Right cardiac atrium (tissue), 5 donors: ENCODE data around the gene C1QTNF12. TPM values are rescaled to one million over a fixed set of nuclear protein-coding genes. Genes with fewer than 3 reads are reported as not detected.
A peak's percentile ranks its signal among the peaks of the same experiment; 100 is the strongest.

Experiments
- ATAC-seq, 2 donors: fragments of 200-7000 bp; cut with Tn5 transposase; one replicate each; pipeline versions ENCODE4 v1.8.0 to v1.9.1; 2020; ENCODE audit warnings: moderate library complexity in 2 of 2, mild to moderate bottlenecking in 1 of 2
- DNase-seq, 3 donors: peaks; one replicate each; pipeline ENCODE4 v3.0.0-alpha.2; 2020
- H3K27ac ChIP-seq: one replicate; pipeline ENCODE4 v1.5.1; 2013; ENCODE audit warnings: mild to moderate bottlenecking, low read length, control low read depth, moderate library complexity
- H3K27me3 ChIP-seq: one replicate; pipeline ENCODE4 v1.6.1; 2013; ENCODE audit not compliant: control insufficient read depth, insufficient read depth
- H3K4me1 ChIP-seq: one replicate; pipeline ENCODE4 v1.6.1; 2013; ENCODE audit warnings: low read length; ENCODE audit not compliant: control insufficient read depth, insufficient read depth
- H3K4me3 ChIP-seq: one replicate; pipeline ENCODE4 v1.5.1; 2013; ENCODE audit warnings: low read length, control low read depth
- H3K9me3 ChIP-seq: one replicate; pipeline ENCODE4 v1.6.1; 2013; ENCODE audit warnings: low read length; ENCODE audit not compliant: control insufficient read depth
- WGBS: extraction: QIAGEN DNeasy Blood & Tissue Kit; methylation state at CpG from one replicate; pipeline ENCODE4 v1.1.7; 2013; 5-methylcytosine and 5-hydroxymethylcytosine counted together
- intact Hi-C, 4 donors: fragments of 100-400 bp; cut with DNase I; formaldehyde crosslinking; loops; one replicate each; pipeline versions ENCODE4 v1.11.0 to v1.14.0; 2022 to 2023
- polyA plus RNA-seq: library from polyadenylated mRNA; stranded (reverse); fragments of 200-250 nt; gene quantifications from one replicate; pipeline ENCODE4 v1.2.3, GENCODE V29; 2013
- total RNA-seq, 4 donors: library from RNA; stranded (reverse); fragmentation: NEBNext Ultra II Directional; extraction: Animal tissue kit (Norgen Biotek cat#: 25700); gene quantifications; one replicate each; pipeline ENCODE4 v1.2.1, GENCODE V29; 2021
- donor health status: healthy with polysubstance abuse.
- donor health status: DM: no; HTN: yes; CAD: no.
- donor health status: DM: no; HTN: no; CAD: no.
- donor health status: DM: no; HTN: yes; CAD: no; lungs with severe emphysema.
- donor health status: DM: yes; HTN: yes; CAD: no.

The C1QTNF12 gene
- total and polyA plus RNA-seq, 5 donors = 0.36 to 2.4 (median 1.0) TPM; not detected in 1

DNA sequence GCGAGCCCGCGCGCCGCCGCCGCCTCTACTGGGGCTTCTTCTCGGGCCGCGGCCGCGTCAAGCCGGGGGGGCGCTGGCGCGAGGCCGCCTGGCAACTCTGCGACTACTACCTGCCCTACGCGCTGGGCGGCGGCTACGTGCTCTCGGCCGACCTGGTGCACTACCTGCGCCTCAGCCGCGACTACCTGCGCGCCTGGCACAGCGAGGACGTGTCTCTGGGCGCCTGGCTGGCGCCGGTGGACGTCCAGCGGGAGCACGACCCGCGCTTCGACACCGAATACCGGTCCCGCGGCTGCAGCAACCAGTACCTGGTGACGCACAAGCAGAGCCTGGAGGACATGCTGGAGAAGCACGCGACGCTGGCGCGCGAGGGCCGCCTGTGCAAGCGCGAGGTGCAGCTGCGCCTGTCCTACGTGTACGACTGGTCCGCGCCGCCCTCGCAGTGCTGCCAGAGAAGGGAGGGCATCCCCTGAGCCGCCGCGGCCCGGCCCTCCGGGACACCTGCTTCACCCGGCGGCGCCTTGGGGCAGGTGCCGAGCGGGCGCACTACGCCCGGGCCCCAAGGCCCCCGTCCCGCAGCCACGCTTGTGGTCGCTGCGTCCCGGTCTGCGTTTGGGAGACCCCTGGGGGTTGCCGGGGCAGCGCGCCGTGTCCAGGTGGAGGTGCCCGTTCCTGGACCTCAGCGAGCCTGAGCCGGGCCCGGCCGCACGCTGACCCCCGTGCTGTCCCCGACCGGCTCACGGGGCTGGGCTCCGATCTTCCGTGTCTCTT lies 13.5 kb downstream of the C1QTNF12 start:
- Histone ChIP-seq H3K27me3 (no peaks in the 10 kb centered on the region), H3K27ac (no peak overlapping the region), H3K9me3 (no peaks in the 10 kb centered on the region), H3K4me3 (no peak overlapping the region), H3K4me1 (peaks cover 11% of the 10 kb centered on the region)
- WGBS = 79% methylated on average over 98 of the region's 98 CpGs
- ATAC-seq (no peak), DNase-seq (peak in 1 of 3 donors; percentile 70)
- intact Hi-C loops = loop anchor here in 1 of 4 donors (10.0 kb wide), 1 partner anchor 108 kb away; no protein-coding TSS in a partner anchor

- WGBS = 7% methylated on average over 100 of the region's 100 CpGs
- ATAC-seq = no peak
- H3K4me3 ChIP-seq = peak within 1 kb of the TSS; percentile 83
- H3K4me1 ChIP-seq = peaks cover 11% of the 10 kb centered on the region
- no peaks in the 10 kb centered on the region for H3K9me3 ChIP-seq
- DNase-seq = no peak
- peak within 1 kb of the TSS; percentile 65 for H3K27ac ChIP-seq
- H3K27me3 ChIP-seq = no peaks in the 10 kb centered on the region
- intact Hi-C loops = loop anchor here in 1 of 4 donors (10.0 kb wide), 1 partner anchor 108 kb away; no protein-coding TSS in a partner anchor
Observed at GRCh38 chr1:1232208-1232795, 14.2 kb downstream of the C1QTNF12 start, which contains the start of gene B3GALT6. Gene B3GALT6, plus strand, starts transcription at chr1:1232237. Its CDS starts 42 bp downstream, at chr1:1232279.

DNA sequence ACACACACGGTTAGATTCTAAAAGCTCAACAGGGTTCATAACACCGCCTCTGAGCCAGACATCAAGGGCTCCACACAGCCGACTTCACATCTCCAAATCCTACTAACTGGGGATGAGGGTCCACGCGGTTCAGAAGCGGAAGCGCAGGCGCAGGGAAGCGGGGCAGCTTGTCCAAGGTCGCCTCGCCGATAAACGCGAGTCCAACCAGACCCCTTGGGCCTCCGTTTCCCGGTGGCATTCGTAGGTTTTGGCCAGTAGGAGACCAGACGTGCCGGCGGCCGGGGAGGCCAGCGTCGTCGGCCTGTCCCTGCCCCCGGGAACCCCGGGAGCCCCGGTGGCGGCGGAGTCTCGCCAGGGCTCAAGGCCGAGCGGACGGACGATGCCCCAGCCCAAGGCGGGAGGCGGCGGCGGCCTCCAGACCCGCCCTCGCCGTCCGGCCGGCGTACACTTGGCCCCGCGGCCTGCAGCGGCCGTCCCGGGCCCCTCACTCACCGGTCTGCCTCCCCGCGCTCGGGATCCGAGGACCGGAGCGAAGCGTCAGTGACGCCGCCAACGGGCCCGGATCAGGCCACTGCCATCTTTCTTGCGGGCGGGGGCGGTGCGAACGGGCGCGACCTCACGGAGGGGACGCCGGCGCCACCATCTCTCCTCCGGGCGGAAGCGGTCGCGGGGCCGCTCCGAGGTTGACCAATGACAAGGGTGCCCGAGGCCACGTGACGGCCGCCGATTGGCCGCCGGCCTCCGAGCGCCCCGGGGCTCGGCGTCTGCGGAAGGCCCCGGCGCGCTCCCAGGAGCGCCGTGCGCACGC lies 14.9 kb downstream of the C1QTNF12 start, which contains the start of gene SDF4:
TSS of gene SDF4 (minus strand) at position 602 of the 808 bp plus-strand sequence. CDS start 3,229 bp downstream, outside the sequence.
- DNase-seq = peak; percentile 97 to 99 (median 99)
- no peaks in the 10 kb centered on the region for H3K27me3 ChIP-seq
- peak within 1 kb of the TSS; percentile 65 for H3K27ac ChIP-seq
- H3K4me1 ChIP-seq = peaks cover 11% of the 10 kb centered on the region
- intact Hi-C loops = loop anchor here in 1 of 4 donors (10.0 kb wide), 1 partner anchor 107 kb away; no protein-coding TSS in a partner anchor
- peak; percentile 96 to 97 for ATAC-seq
- WGBS = under 1% methylated on average over 99 of the region's 99 CpGs
- H3K9me3 ChIP-seq = no peaks in the 10 kb centered on the region
- peak within 1 kb of the TSS; percentile 83 for H3K4me3 ChIP-seq

- H3K4me3 ChIP-seq = peak overlapping the region; percentile 83
- 11% methylated on average over 24 of the region's 24 CpGs for whole genome bisulfite sequencing
- intact Hi-C loops = loop anchor here in 1 of 4 donors (10.0 kb wide), 1 partner anchor 106 kb away; no protein-coding TSS in a partner anchor
- H3K9me3 ChIP-seq = no peaks in the 10 kb centered on the region
- H3K27me3 ChIP-seq = no peaks in the 10 kb centered on the region
- ATAC-seq (no peak), DNase-seq (no peak)
- peak overlapping the region; percentile 65 for H3K27ac ChIP-seq
- H3K4me1 ChIP-seq = peaks cover 11% of the 10 kb centered on the region
Observed at GRCh38 chr1:1230656-1231399, 15.7 kb downstream of the C1QTNF12 start.

DNA sequence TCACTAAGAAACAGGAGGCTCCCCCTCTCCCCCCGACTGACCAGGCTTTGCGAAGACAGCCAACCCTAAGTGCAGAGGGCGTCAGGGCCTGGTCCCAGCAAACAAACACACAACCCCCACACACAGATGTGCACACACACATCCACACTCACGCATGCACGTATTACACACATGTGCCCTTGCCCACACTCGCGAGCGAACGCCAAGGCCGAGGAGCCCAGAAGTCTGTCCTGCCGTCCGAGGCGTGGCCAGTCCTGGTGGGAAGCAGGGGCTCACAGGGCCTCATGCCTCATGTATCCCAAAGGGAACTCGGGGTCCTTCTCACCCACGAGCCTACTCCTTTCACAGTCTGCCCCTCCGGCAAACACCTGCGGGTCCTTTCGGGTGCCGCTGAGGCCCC lies 16.8 kb downstream of the C1QTNF12 start:
- H3K4me1 ChIP-seq = peaks cover 11% of the 10 kb centered on the region
- intact Hi-C loops = loop anchor here in 1 of 4 donors (10.0 kb wide), 1 partner anchor 105 kb away; no protein-coding TSS in a partner anchor
- no peak overlapping the region for H3K4me3 ChIP-seq
- DNase-seq = no peak
- 78% methylated on average over 19 of the region's 19 CpGs for WGBS
- no peak overlapping the region for H3K27ac ChIP-seq
- no peaks in the 10 kb centered on the region for H3K9me3 ChIP-seq
- no peak for ATAC-seq
- no peaks in the 10 kb centered on the region for H3K27me3 ChIP-seq

DNA sequence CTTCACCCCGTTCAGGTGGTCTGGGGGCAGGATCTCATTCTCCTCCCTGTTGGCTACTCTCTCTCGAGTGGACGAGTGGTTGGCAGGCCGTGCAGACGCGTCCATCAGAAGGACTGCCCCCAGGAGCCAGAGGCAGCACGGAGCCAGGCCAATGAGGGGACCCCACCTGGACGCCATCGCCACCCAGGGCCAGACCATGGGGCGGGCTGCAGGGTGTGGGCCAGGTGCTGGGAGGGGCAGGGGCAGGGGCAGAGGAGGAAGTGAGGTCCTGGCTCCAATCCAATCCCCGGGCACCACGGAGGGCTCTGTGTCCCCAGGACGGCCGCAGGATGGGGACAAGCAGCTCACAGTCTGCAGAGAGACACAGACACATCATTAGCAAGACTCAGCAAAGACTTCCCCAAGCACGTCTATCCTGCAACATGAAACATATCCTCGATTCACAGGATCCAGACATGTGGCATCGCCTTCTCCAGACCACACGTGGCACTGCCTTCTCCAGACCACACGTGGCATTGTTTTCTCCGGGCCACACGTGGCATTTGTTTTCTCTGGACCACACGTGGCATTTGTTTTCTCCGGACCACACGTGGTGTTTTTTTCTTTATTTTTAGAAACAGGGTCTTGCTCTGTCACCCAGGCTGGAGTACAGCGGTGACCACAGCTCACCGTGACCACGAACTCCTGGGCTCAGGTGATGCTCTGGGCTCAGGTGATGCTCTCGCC lies 17.8 kb downstream of the C1QTNF12 start:
- H3K27ac ChIP-seq = no peak overlapping the region
- DNase-seq (no peak), ATAC-seq (no peak)
- H3K9me3 ChIP-seq = no peaks in the 10 kb centered on the region
- intact Hi-C loops = no loop called here
- peaks cover 11% of the 10 kb centered on the region for H3K4me1 ChIP-seq
- no peaks in the 10 kb centered on the region for H3K27me3 ChIP-seq
- H3K4me3 ChIP-seq = no peak overlapping the region
- 82% methylated on average over 28 of the region's 28 CpGs for WGBS

DNA sequence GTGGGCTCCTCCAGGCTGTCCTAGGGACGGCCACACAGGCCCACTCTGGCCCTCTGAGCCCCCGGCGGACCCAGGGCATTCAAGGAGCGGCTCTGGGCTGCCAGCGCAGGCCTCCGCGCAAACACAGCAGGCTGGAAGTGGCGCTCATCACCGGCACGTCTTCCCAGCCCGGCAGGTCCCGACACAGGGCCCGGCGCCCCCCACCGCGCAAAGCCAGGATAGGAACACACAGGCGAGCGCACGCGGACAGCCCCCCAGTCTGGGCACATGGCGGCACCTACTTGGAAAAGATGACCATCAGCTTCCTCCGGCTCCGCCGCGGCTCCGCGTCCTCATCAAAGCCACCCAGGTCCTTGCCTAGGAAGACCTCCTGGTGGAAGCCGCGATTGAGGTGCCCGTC lies 18.3 kb downstream of the C1QTNF12 start:
- no peaks in the 10 kb centered on the region for H3K27me3 ChIP-seq
- H3K27ac ChIP-seq = no peak overlapping the region
- DNase-seq = no peak
- intact Hi-C loops = no loop called here
- H3K4me3 ChIP-seq = no peak overlapping the region
- peaks cover 11% of the 10 kb centered on the region for H3K4me1 ChIP-seq
- ATAC-seq = no peak
- no peaks in the 10 kb centered on the region for H3K9me3 ChIP-seq
- 95% methylated on average over 30 of the region's 30 CpGs for WGBS

- no peak for ATAC-seq
- no peak for DNase-seq
- Histone ChIP-seq H3K27ac (no peak overlapping the region), H3K4me3 (no peak overlapping the region), H3K4me1 (peaks cover 6% of the 10 kb centered on the region), H3K9me3 (no peaks in the 10 kb centered on the region), H3K27me3 (no peaks in the 10 kb centered on the region)
- intact Hi-C loops = no loop called here
- 93% methylated on average over 22 of the region's 25 CpGs for WGBS
Observed at GRCh38 chr1:1227386-1227785, 19.1 kb downstream of the C1QTNF12 start.

DNA sequence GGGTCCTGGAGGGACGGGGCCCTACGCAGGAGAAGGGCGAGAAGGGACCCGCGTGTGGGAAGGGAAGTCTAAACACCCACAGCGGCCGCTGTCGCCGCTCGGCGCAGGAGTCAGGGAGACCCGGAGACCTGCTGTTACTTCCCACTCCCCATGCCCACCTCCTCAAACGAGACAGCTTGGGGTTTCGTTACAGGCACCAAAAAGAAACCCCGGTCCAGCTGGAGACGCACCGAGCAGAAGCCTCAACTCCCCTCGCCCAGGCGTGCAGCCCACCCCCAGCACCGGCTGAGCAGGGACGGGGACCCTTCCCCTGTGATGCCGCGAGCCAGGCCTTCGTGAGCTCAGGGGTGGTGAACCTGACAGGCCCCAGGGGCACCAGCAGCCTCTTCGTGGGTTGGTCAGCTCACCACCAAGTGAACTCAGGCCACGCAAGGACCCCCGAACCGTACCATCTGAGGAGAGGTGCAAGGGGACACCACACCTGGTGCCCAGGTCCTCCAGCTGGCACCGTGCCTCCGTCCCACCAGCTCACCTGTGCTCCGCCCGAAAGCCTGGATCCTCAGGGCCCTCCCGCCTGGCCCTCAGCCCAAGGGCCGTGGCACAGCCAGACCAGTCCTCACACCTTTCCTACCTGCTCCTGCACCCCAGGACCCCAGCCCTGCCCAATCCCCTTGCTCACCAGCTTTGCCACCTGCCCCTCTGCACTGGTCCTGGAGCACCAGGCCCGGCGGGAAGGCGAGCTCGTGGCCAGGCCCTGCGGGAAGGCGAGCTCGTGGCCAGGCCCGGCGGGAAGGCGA lies 19.8 kb downstream of the C1QTNF12 start:
- intact Hi-C loops = no loop called here
- 91% methylated on average over 42 of the region's 44 CpGs for WGBS
- no peaks in the 10 kb centered on the region for H3K9me3 ChIP-seq
- no peaks in the 10 kb centered on the region for H3K27me3 ChIP-seq
- H3K4me1 ChIP-seq = peaks cover 6% of the 10 kb centered on the region
- no peak overlapping the region for H3K4me3 ChIP-seq
- H3K27ac ChIP-seq = no peak overlapping the region
- ATAC-seq (no peak), DNase-seq (no peak)
